Posterior vena cava (tissue), 2 donors: ENCODE measurements around the gene RBFOX2. TPM values are rescaled to one million over a fixed set of nuclear protein-coding genes. Genes with fewer than 3 reads are reported as not detected.
"Not testable (repeated sequence)": the region's sequence is repeated elsewhere in the genome, so short reads cannot be mapped to it uniquely, and the experiment has no call there.

ENCODE experiments used
- DNase-seq: peaks from one replicate; pipeline ENCODE4 v3.0.0-alpha.2; 2020; ENCODE audit warnings: low spot score
- intact Hi-C, 2 donors: fragments of 100-400 bp; cut with DNase I; formaldehyde crosslinking; loops; one replicate each; pipeline versions ENCODE4 v1.14.1 to v1.14.2; 2022 to 2023
- long read RNA-seq, 2 donors: library from polyadenylated mRNA; unstranded; transcript quantifications; one replicate each; pipeline ENCODE4 v2.0.0, GENCODE V29; 2020 to 2021
- total RNA-seq, 2 donors: library from RNA; stranded (reverse); fragmentation: NEBNext Ultra II Directional; extraction: Animal tissue kit (Norgen Biotek cat#: 25700); gene quantifications; one replicate each; pipeline ENCODE4 v1.2.1, GENCODE V29; 2021
- donor health status: DM: yes; HTN: yes; CAD: no.
- donor health status: DM: yes; HTN: yes; CAD: no.

The RBFOX2 gene, protein sequence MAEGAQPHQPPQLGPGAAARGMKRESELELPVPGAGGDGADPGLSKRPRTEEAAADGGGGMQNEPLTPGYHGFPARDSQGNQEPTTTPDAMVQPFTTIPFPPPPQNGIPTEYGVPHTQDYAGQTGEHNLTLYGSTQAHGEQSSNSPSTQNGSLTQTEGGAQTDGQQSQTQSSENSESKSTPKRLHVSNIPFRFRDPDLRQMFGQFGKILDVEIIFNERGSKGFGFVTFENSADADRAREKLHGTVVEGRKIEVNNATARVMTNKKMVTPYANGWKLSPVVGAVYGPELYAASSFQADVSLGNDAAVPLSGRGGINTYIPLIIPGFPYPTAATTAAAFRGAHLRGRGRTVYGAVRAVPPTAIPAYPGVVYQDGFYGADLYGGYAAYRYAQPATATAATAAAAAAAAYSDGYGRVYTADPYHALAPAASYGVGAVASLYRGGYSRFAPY
- 100 to 1,000 TPM; 114 to 124 TPM for total RNA-seq
- long read RNA-seq, donor 1, partial matches to known transcripts = 3 of 202 reads
- long read RNA-seq, donor 1, other reads (novel, unspliced or antisense) = 194 of 202 reads
- long read RNA-seq, donor 2, transcript RBFOX2-210 (13 exons, 1,935 nt) = minor isoform, 22 of 229 reads
- long read RNA-seq, donor 2, transcript RBFOX2-208 (13 exons, 1,254 nt) = major isoform, 38 of 229 reads
- long read RNA-seq, donor 2, partial matches to known transcripts = 13 of 229 reads
- long read RNA-seq, donor 2, other reads (novel, unspliced or antisense) = 151 of 229 reads

DNA sequence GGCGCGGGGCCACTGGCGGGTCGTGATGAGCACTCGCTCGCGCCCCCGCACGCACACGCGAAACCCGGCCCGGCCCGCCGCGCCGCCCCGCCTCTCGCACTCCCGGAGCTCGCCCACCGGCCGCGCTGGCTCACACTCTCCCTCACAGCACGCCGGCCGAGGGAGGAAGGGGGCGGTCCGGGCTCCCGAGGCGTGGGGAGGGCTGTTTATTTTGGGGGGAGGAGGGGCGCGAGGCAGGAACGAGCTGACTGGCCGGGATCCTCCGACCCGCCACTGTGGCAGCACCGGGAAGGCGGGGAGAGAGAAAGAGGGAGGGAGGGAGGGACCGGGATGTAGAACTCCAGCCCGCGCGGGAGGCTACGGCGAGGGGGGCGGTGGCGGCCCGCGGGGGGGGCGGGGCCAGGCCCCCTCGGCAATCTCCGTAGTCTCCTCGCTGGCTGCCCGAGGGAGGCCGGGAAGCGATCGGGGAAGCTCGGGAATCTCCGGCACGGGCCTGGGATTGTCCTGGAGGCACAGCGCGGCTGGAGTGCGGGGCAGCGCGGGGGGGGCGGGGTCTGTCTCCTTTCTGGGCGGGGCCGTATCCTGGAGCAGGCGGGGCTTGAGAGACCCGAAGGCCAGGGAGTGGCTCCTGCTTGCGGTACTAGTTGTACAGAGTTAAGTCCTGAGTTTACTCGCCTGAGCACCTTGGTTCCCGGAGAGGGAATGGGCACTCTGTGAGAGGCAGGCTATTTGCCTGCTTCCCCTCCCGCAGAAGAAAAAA, at the start of gene RBFOX2:
RBFOX2 (minus strand) TSS at position 179 of the 760 bp plus-strand sequence. CDS start 399 bp downstream, outside the sequence.
- intact Hi-C loops = loop anchor here in 1 of 2 donors (5.0 kb wide), 1 partner anchor 67 kb away; no protein-coding TSS in a partner anchor
- peak; percentile 98 for DNase-seq

DNA sequence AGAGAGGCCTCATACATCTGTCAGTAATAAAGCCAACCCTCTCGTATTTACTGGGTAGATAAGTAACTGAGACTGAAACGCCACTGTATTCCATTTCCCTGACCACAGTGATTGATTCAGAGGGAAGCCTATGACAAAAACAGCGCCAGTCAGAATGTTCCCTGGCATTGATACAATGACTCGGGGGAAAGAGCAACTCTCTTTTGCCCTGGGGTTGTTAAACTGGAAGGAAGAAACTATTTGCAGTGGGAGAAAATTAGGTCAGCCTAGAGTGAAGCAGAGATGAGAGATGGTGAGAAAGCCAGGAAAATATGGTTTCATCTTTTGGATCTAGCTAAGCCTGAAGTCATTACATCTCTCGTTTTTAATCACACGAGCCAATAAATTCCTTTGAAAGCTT, 48.6 kb upstream of the RBFOX2 start:
- DNase-seq = no peak
- intact Hi-C loops = no loop called here

DNA sequence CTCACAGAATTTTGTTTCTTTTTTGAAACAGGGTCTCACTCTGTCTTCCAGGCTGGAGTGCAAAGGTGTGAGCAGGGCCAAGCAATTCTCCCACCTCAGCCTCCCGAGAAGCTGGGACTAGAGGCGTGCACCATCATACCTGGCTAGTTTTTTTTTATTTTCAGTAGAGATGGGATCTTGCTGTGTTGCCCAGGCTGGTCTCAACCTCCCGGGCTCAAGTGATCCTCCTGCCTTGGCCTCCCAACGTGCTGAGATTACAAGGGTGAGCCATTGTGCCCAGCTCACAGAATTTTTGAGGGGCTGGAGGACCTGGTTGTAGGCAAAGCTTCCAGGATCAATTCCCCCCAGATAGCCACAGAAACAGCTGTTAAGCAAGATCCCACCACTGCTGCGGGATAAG, 47.1 kb upstream of the RBFOX2 start:
- peak; percentile 9 for DNase-seq
- intact Hi-C loops = no loop called here

DNA sequence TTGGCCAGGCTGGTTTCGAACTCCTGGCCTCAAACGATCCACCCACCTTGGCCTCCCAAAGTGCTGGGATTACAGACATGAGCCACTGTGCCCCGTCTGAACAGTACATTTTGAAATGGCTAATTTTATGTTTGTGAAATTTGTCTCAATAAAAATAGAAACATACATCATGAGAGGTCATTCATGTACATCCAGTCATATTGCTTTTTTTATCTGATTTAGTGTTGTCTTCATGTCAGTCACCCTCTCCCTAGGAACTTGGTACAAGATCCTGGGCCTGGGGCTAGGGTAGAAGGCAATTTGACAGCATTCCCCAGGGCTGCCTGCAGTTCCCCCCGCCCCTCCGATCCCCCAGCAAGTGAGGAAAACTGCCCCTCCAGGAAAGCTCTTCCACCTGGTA, 46.6 kb upstream of the RBFOX2 start:
- intact Hi-C loops = no loop called here
- peak; percentile 42 for DNase-seq

DNA sequence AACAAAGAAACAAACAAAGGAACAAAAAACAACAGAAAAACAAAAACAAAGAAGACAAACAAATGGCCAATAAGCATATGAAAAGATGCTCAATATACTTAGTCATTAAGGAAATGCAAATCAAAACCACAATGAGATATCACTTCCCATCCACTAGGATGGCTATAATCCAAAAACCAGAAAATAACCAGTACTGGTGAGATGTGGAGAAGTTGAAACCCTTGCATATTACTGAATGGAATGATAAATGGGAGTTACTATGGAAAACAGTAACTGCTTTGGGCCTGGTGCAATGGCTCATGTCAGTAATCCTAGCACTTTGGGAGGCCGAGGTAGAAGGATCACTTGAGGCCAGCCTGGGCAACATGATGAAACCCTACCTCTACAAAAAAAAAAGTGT, 44.9 kb upstream of the RBFOX2 start:
- intact Hi-C loops = loop anchor here in 1 of 2 donors (5.0 kb wide), 1 partner anchor 146 kb away; no protein-coding TSS in a partner anchor
- DNase-seq = no peak

DNA sequence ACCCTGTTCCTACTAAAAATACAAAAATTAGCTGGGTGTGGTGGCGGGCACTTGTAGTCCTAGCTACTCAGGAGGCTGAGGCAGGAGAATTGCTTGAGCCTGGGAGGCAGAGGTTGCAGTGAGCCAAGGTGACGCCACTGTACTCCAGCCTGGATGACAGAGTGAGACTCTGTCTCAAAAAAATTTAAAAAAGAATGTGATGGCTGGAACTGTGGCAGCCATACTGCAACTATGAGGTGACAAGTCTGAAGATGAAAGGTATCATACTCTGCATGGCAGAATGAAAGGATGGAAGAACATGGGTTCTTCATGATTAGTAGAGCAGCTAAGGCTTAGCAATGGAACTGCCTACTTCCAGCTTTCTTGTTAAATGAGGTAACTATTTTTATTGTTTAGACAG, 42.0 kb upstream of the RBFOX2 start:
- intact Hi-C loops = loop anchor here in 1 of 2 donors (5.0 kb wide), 1 partner anchor 143 kb away; no protein-coding TSS in a partner anchor
- DNase-seq = not testable (repeated sequence)

DNA sequence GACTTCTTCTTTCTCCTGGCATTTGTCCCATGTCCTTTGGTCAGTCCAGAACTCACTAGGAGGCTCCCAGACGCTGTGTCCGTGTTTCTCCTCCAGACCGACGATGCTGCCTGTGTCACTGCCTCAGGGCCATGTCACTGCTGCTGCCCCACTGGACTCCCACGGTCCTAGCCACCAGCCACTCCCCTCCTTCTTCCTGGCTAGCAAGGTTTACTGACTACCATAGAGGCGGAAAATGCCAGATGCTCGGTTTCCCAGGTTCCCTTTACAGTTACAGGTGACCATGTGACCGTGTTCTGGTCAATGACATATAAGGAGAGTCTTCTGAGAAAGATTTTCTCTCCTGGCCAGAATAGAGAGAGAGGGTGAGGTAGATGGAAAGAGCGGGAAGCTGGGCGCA, 40.7 kb upstream of the RBFOX2 start:
- DNase-seq = peak; percentile 37
- intact Hi-C loops = loop anchor here in 1 of 2 donors (5.0 kb wide), 1 partner anchor 137 kb away; no protein-coding TSS in a partner anchor

DNA sequence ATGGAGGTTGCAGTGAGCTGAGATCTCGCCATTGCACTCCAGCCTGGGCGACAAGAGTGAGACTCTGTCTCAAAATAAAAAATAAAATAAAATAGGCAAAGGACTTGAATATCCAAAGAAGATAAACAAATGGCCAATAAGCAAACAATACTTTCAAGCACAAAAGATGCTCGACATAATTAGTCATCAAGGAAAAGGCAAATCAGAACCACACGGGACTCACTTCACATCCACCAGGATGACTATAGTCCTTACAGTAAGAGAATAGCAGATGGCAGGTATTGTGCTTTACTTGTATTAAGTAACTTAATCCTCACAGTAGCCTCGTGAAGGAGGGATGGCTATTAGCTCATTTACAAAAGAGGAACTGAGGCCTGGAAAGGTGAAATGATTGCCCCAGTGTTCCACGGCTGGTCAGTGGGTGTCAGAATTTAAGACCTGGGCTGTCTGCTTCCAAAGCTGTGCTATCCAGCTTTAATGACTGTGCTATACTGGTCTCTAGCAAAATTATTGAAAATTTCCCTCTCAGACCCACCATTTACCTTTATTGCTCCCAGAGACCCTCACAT, 40.2 kb upstream of the RBFOX2 start:
- DNase-seq = peak; percentile 5
- intact Hi-C loops = loop anchor here in 1 of 2 donors (5.0 kb wide), 1 partner anchor 137 kb away; no protein-coding TSS in a partner anchor

DNA sequence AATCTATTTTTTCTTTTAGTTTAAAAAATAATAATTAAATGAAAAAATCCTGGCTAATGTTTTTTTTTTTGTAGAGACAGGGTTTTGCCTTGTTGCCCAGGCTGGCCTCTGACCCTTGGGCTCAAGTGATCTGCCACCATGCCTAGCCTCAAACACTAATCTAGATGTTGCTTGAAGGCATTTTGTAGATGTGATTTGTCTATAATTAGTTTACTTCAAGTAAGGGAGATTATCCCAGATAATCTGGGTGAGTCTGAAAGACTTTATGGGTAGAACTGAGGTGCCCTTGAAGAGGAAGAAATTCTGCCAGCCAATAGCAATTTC, 38.6 kb upstream of the RBFOX2 start:
- intact Hi-C loops = loop anchor here in 1 of 2 donors (5.0 kb wide), 1 partner anchor 135 kb away; no protein-coding TSS in a partner anchor

DNA sequence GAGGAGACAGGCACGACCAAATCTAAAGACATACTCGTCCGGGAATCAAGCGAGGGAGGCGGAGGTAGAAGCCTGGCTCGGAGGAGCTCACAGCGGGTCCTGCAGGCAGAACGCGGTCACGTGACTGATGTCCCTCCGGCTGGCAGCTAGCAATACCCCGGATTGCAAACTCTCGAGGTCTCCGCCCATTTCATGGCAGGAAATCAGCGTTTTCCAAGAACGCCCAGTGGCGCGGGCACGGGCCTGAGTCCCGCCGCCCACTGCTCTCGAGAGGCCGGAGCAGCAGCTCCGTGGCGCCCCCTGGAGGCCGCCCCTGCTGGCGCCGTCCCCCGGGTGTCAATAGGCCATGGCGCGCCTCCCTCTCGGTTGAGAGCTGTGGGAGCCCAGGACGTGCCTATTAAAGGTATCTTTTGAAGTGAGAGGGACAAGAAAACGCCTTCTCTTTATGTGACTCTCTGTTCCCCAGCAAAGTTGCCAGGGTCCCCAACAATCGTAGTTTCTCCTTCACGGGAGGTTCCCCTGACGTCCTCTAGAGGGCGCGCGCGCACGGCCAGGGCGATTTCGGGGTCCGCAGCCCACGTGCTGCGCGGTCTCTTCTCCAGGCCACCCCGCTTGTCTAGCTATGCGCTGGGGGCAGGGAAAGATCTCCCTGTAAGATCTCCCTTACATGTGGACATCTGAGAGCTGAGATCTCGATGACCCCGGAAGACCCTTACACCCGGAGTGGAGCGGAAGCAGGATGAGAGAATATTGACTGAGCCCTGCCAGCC, 37.3 kb upstream of the RBFOX2 start:
- peak; percentile 97 for DNase-seq
- intact Hi-C loops = loop anchor here in 1 of 2 donors (5.0 kb wide), 1 partner anchor 134 kb away; no protein-coding TSS in a partner anchor

More for the DNA sequence above, 38.6 kb upstream of the RBFOX2 start:
- no peak for DNase-seq

DNA sequence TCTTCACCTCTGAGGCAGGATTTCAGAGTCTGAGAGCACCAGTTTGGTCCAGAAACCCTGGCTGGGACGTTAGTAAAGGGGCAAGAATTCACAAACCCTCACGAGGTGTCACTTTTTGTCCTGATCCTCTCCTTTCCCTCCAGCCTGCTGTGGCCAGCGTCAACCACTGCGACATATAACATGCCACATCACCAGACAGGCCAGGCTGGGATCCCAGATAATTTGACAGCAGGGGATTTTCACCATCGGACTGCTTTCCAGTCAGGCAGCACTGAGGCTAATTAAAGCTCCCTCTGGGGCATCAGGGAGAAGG, 36.8 kb upstream of the RBFOX2 start:
- intact Hi-C loops = loop anchor here in 1 of 2 donors (5.0 kb wide), 1 partner anchor 133 kb away; no protein-coding TSS in a partner anchor
- DNase-seq = no peak

DNA sequence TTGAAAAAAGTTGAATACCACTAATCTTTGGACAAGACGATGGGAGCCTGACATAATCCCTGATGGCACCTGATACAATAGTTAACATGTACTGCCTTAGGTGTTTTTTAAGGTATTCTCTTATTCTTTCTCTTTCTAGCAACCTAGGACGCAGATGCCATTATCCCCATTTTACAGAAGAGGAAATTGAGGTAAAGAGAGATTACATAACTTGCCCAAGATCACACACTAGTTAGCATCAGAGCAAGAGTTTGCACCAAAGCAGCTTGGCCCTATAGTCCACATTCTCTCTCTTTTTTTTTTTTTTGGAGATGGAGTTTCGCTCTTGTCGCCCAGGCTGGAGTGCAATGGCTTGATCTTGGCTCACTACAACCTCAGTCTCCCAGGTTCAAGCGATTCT, 35.7 kb upstream of the RBFOX2 start:
- DNase-seq = no peak
- intact Hi-C loops = no loop called here

DNA sequence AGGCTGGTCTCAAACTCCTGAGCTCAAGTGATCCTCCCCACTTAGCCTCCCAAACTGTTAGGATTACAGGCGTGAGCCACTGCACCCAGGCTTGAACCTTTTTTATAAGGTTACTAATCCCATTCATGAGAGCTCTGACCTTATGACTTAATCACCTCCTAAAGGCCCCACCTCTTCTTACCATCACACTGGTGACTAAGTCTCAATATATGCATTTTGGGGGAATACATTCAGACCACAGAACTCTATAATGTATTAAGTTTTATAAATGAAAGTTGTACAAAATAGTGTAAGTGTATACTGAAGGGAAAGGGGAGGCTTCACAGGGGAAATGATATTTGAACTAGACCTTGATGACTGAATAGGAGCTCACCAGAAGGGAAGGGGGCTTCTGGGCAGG, 28.4 kb upstream of the RBFOX2 start:
- DNase-seq = no peak
- intact Hi-C loops = loop anchor here in 1 of 2 donors (10.0 kb wide), 1 partner anchor 58 kb away; no protein-coding TSS in a partner anchor

DNA sequence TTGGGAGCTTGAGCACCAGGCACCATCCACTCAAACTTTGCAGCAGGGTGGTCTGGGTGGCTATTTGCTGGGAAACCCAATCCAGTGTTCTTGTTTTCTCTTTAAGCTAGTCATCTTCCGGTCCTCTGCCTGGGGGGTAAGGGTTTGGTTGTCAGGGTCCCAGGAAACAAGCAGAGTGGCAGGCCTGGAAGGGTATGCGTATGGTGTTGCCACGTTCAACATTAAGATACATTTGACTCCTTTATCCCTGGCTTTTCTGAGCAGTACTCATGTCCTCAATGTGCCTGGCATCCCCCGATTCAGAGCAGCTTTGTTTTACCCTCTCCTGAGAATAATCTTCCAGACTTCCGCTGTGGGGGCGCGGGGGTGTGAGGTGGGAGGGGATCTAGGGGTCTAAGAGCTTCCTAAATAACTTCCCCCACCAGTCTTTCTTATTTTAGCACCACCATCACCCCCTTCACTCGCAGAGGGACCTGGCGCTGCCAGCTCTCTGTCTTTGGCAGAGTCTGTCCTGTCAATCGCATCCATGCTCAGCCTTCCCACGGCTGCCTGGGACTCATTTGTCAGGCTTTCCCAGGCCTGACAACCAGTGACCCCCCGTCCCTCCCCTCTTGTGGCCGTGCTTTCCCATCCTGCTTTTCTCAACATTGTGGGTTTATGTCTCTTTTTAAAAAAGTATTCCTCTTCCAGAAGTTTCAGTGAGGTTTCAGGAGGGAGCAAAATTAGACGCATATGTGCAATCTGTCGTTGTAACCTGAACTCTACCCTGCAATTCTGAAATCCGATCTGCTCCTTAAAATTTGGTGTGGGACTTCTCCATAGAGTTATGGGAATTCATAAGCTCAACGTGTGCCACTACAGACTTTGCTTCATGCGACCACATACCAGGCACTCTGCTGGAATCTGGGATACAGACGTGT, 27.0 kb upstream of the RBFOX2 start:
- intact Hi-C loops = loop anchor here in 1 of 2 donors (10.0 kb wide), 1 partner anchor 59 kb away; no protein-coding TSS in a partner anchor
- no peak for DNase-seq

DNA sequence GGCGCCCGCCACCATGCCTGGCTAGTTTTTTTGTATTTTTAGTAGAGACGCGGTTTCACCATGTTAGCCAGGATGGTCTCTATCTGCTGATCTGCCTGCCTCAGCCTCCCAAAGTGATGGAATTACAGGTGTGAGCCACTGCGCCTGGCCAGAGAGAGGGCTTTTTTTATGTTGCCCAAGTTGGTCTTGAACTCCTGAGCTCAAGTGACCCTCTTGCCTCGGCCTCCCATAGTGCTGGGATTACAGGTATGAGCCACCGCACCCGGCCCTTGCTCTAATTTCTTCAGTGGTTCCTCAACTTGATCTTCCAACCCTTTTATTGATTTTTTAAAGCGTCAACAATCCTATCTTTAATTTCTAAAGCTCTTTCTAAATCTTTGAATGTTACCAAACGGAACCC, 25.8 kb upstream of the RBFOX2 start:
- intact Hi-C loops = loop anchor here in 1 of 2 donors (10.0 kb wide), 1 partner anchor 60 kb away; no protein-coding TSS in a partner anchor
- DNase-seq = not testable (repeated sequence)

DNA sequence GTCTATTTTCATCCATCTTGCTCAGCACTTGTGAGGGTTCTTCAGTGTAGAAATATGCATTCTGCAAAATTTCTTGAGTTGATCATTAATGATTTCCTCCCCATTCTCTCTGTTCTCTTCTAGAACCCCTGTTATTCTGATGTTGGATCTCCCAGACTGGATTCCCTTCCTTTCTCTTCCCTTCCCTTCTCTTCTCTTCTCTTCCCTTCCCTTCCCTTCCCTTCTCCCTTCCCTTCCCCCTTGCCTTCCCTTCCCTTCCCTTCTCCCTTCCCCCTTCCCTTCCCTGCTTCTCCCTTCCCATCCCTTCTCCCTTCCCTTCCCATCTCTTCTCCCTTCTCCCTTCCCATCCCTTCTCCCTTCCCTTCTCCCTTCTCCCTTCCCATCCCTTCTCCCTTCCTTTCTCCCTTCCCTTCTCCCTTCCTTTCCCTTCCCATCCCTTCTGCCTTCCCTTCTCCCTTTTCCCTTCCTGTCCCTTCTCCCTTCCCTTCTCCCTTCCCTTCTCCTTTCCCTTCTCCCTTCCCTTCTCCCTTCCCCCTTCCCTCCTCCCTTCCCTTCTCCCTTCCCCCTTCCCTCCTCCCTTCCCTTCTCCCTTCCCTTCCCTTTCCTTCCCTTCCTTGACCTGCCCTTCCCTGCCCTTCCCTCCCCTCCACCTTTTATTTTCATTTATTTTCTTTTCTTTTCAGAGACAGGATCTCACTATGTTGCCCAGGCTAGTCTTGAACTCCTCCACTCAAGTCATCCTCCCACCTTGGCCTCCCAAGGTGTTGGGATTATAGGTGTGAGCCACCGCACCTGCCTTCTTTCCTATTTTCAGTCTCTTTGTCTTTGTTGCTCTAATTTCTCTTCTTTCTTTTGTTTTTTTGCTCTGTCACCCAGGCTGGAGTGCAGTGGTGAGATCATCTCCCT, 24.9 kb upstream of the RBFOX2 start:
- DNase-seq = no peak
- intact Hi-C loops = loop anchor here in 1 of 2 donors (10.0 kb wide), 1 partner anchor 61 kb away; no protein-coding TSS in a partner anchor
